Gastrocnemius medialis (tissue), 4 donors: Measurements from ENCODE around the gene DISC1. TPM values are rescaled to one million over a fixed set of nuclear protein-coding genes. Genes with fewer than 3 reads are reported as not detected.

Experiments used
- ATAC-seq, 2 donors: fragments of 150-250 bp; one replicate each; pipeline ENCODE4 v1.9.1; 2016
- DNase-seq, 2 donors: peaks; one replicate each; pipeline ENCODE4 v3.0.0-alpha.2; 2019
- H3K27ac ChIP-seq, 4 donors: fragments of 200-600 bp; sonication (generic); 1 replicate in 1 of 4; 2 replicates in 3 of 4; pipeline ENCODE4 v1.5.1; 2016 to 2018; ENCODE audit warnings: mild to moderate bottlenecking in 2 of 4, moderate library complexity in 1 of 4
- H3K27me3 ChIP-seq, 3 donors: fragments of 200-600 bp; sonication (generic) in 2 of 3; 1 replicate in 1 of 3; 2 replicates in 2 of 3; pipeline versions ENCODE4 v1.5.1 to v1.6.0; 2016 to 2019; ENCODE audit warnings: mild to moderate bottlenecking in 1 of 3, moderate library complexity in 1 of 3
- H3K36me3 ChIP-seq, 2 donors: fragments of 200-600 bp; sonication (generic) in 1 of 2; one replicate each; pipeline ENCODE4 v1.5.1; 2017 to 2018
- H3K4me1 ChIP-seq, 2 donors: fragments of 200-600 bp; sonication (generic) in 1 of 2; one replicate each; pipeline ENCODE4 v1.5.1; 2016 to 2017; ENCODE audit warnings: mild to moderate bottlenecking in 2 of 2
- H3K4me3 ChIP-seq, 4 donors: fragments of 200-600 bp; sonication (generic) in 3 of 4; 1 replicate in 1 of 4; 2 replicates in 3 of 4; pipeline ENCODE4 v1.5.1; 2016 to 2019; ENCODE audit warnings: mild to moderate bottlenecking in 2 of 4
- H3K9me3 ChIP-seq, 3 donors: fragments of 200-600 bp; sonication (generic) in 2 of 3; 1 replicate in 1 of 3; 2 replicates in 2 of 3; pipeline ENCODE4 v1.5.1; 2016 to 2019
- CTCF ChIP-seq, 5 experiments: fragments of 450-650 bp in 3 of 5; fragments of 200-600 bp in 2 of 5; sonication (generic) in 2 of 5; IDR thresholded peaks in 4 of 5; conservative IDR thresholded peaks in 1 of 5; 1 replicate in 4 of 5; 2 replicates in 1 of 5; pipeline ENCODE4 v1.5.1; 2016 to 2019; ENCODE audit warnings: antibody characterized with exemption in 5 of 5, mild to moderate bottlenecking in 3 of 5, moderate library complexity in 3 of 5
- POLR2A ChIP-seq, 2 donors: fragments of 450-650 bp; IDR thresholded peaks; one replicate each; pipeline ENCODE4 v1.6.1; 2017; ENCODE audit warnings: antibody characterized with exemption in 2 of 2, mild to moderate bottlenecking in 2 of 2, moderate library complexity in 2 of 2
- in situ Hi-C, 4 donors: fragments of 200-750 bp; cut with MboI; loops; one replicate each; pipeline versions ENCODE4 v1.15.0 to v1.8.0; 2017; ENCODE audit warnings: low sequenced_read_pairs in 4 of 4
- intact Hi-C: fragments of 100-400 bp; cut with DNase I; formaldehyde crosslinking; loops from one replicate; pipeline ENCODE4 v1.15.1; 2023; ENCODE audit warnings: low total_unique reads
- total RNA-seq, 4 donors: library from RNA; depleted of rRNA; stranded (reverse); fragments of >200 nt; gene quantifications; one replicate each; pipeline versions ENCODE4 v1.1.0 to v1.2.3, GENCODE V29; 2016

Gene DISC1
- total RNA-seq, 4 donors from 2014 or later = 2.3 to 5.8 (median 2.6) TPM

- TF ChIP-seq CTCF (IDR thresholded peaks at IDR 0.05 in 4 of 5, conservative IDR thresholded peaks at IDR 0.05 in 1 of 5) = no peak
- no peak for TF ChIP-seq POLR2A (IDR thresholded peaks at IDR 0.05)
- intact Hi-C loops = no loop called here
- no peak overlapping the region for H3K27ac ChIP-seq
- DNase-seq (no peak), ATAC-seq (no peak)
- no peaks in the 10 kb centered on the region for H3K9me3 ChIP-seq
- in situ Hi-C loops = no loop called here
- no peaks in the 10 kb centered on the region for H3K27me3 ChIP-seq
- no peaks in the 10 kb centered on the region for H3K4me1 ChIP-seq
- H3K36me3 ChIP-seq = no peaks in the 10 kb centered on the region
- no peak overlapping the region for H3K4me3 ChIP-seq
Observed at GRCh38 chr1:231882333-231882732, 255.7 kb downstream of the DISC1 start.

- H3K4me1 ChIP-seq = no peaks in the 10 kb centered on the region
- in situ Hi-C loops = no loop called here
- no peaks in the 10 kb centered on the region for H3K9me3 ChIP-seq
- no peak overlapping the region for H3K4me3 ChIP-seq
- no peak overlapping the region for H3K27ac ChIP-seq
- no peaks in the 10 kb centered on the region for H3K27me3 ChIP-seq
- DNase-seq (no peak), ATAC-seq (no peak)
- H3K36me3 ChIP-seq = no peaks in the 10 kb centered on the region
- TF ChIP-seq POLR2A (IDR thresholded peaks at IDR 0.05) (no peak), CTCF (IDR thresholded peaks at IDR 0.05 in 4 of 5, conservative IDR thresholded peaks at IDR 0.05 in 1 of 5) (no peak)
- intact Hi-C loops = no loop called here
Observed at GRCh38 chr1:231882790-231883189, 256.2 kb downstream of the DISC1 start.

GRCh38 chr1:231883382-231883781 is 256.8 kb downstream of the DISC1 start:
- no peak for ATAC-seq
- in situ Hi-C loops (no loop called here), intact Hi-C loops (no loop called here)
- Histone ChIP-seq H3K4me1 (no peaks in the 10 kb centered on the region), H3K9me3 (no peaks in the 10 kb centered on the region), H3K27me3 (no peaks in the 10 kb centered on the region), H3K4me3 (no peak overlapping the region), H3K27ac (no peak overlapping the region), H3K36me3 (no peaks in the 10 kb centered on the region)
- TF ChIP-seq POLR2A (IDR thresholded peaks at IDR 0.05) = no peak
- no peak for TF ChIP-seq CTCF (IDR thresholded peaks at IDR 0.05 in 4 of 5, conservative IDR thresholded peaks at IDR 0.05 in 1 of 5)
- no peak for DNase-seq

GRCh38 chr1:231885209-231885854 is 258.7 kb downstream of the DISC1 start:
- no peaks in the 10 kb centered on the region for H3K27me3 ChIP-seq
- no peak overlapping the region for H3K27ac ChIP-seq
- ATAC-seq (no peak), DNase-seq (no peak)
- no peaks in the 10 kb centered on the region for H3K4me1 ChIP-seq
- no peak for TF ChIP-seq POLR2A (IDR thresholded peaks at IDR 0.05)
- no peak for TF ChIP-seq CTCF (IDR thresholded peaks at IDR 0.05 in 4 of 5, conservative IDR thresholded peaks at IDR 0.05 in 1 of 5)
- H3K4me3 ChIP-seq = no peak overlapping the region
- no peaks in the 10 kb centered on the region for H3K9me3 ChIP-seq
- H3K36me3 ChIP-seq = no peaks in the 10 kb centered on the region
- in situ Hi-C loops (no loop called here), intact Hi-C loops (no loop called here)

- intact Hi-C loops (no loop called here), in situ Hi-C loops (no loop called here)
- TF ChIP-seq CTCF (IDR thresholded peaks at IDR 0.05 in 4 of 5, conservative IDR thresholded peaks at IDR 0.05 in 1 of 5) (no peak), POLR2A (IDR thresholded peaks at IDR 0.05) (no peak)
- no peaks in the 10 kb centered on the region for H3K9me3 ChIP-seq
- no peak for ATAC-seq
- H3K4me1 ChIP-seq = no peaks in the 10 kb centered on the region
- no peak overlapping the region for H3K4me3 ChIP-seq
- H3K27me3 ChIP-seq = no peaks in the 10 kb centered on the region
- DNase-seq = no peak
- no peaks in the 10 kb centered on the region for H3K36me3 ChIP-seq
- H3K27ac ChIP-seq = no peak overlapping the region
Observed at GRCh38 chr1:231887166-231887565, 260.6 kb downstream of the DISC1 start.
